ENCODE measurements around the gene KHNYN.
A peak's percentile ranks its signal among the peaks of the same experiment; 100 is the strongest.

DNA sequence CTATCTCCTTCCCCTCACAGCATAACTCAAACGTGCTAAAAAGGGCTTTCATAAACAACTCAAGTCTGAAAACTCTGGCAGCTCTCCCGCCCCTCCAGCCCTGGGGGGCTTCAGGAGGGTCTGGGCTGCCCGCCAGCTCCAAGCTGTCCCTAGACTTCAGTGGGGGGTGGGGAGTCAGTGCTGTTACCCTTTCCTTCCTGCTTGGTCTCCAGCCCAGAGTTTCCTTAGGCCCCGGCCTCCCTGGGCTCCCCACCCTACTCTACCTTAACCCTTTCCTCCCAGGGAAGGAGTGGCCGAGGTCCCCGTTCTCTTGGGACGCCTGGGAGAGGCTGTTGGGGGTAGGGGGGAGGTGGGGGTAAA lies 31.5 kb upstream of the KHNYN start:
- no peak for TF ChIP-seq POLR2AphosphoS5 (IDR thresholded peaks at IDR 0.05; ENCODE audit: low read depth)
- no peak for TF ChIP-seq CTCF (conservative IDR thresholded peaks at IDR 0.05; ENCODE audit: low read depth in 2 of 2)
- no peak for TF ChIP-seq EZH2 (IDR thresholded peaks at IDR 0.05; ENCODE audit: low read depth, unreplicated experiment)
- no peak for TF ChIP-seq ETS1 (IDR thresholded peaks at IDR 0.05)
- TF ChIP-seq JUNB (IDR thresholded peaks at IDR 0.05; ENCODE audit: unreplicated experiment), result no peak
- TF ChIP-seq, protein P1, sequence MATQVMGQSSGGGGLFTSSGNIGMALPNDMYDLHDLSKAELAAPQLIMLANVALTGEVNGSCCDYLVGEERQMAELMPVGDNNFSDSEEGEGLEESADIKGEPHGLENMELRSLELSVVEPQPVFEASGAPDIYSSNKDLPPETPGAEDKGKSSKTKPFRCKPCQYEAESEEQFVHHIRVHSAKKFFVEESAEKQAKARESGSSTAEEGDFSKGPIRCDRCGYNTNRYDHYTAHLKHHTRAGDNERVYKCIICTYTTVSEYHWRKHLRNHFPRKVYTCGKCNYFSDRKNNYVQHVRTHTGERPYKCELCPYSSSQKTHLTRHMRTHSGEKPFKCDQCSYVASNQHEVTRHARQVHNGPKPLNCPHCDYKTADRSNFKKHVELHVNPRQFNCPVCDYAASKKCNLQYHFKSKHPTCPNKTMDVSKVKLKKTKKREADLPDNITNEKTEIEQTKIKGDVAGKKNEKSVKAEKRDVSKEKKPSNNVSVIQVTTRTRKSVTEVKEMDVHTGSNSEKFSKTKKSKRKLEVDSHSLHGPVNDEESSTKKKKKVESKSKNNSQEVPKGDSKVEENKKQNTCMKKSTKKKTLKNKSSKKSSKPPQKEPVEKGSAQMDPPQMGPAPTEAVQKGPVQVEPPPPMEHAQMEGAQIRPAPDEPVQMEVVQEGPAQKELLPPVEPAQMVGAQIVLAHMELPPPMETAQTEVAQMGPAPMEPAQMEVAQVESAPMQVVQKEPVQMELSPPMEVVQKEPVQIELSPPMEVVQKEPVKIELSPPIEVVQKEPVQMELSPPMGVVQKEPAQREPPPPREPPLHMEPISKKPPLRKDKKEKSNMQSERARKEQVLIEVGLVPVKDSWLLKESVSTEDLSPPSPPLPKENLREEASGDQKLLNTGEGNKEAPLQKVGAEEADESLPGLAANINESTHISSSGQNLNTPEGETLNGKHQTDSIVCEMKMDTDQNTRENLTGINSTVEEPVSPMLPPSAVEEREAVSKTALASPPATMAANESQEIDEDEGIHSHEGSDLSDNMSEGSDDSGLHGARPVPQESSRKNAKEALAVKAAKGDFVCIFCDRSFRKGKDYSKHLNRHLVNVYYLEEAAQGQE (IDR thresholded peaks at IDR 0.05; ENCODE audit: unreplicated experiment), result no peak
- TF ChIP-seq EZH2phosphoT487 (IDR thresholded peaks at IDR 0.05; ENCODE audit: unreplicated experiment), result no peak
- TF ChIP-seq CREB1 (CRISPR knock-in tag; IDR thresholded peaks at IDR 0.05; ENCODE audit: low read depth), result 0 out of 2 replicates have a peak, but pooled peaks have one; percentile 3
